Hepatocyte (in vitro differentiated cells): ENCODE data around the gene PLEKHM3. TPM values are rescaled to one million over a fixed set of nuclear protein-coding genes. Genes with fewer than 3 reads are reported as not detected.
"Not testable (repeated sequence)": the region's sequence is repeated elsewhere in the genome, so short reads cannot be mapped to it uniquely, and the experiment has no call there.

ENCODE experiments used
- DNase-seq: peaks from one replicate; pipeline ENCODE4 v3.0.0-alpha.2; 2016; ENCODE audit warnings: low spot score
- H2AFZ ChIP-seq: fragments of 200-600 bp; sonication (generic); 2 replicates; pipeline ENCODE4 v1.6.0; 2016; ENCODE audit warnings: antibody characterized with exemption, mild to moderate bottlenecking
- H3K27ac ChIP-seq: fragments of 200-600 bp; sonication (generic); 2 replicates; pipeline ENCODE4 v1.5.1; 2016; ENCODE audit warnings: mild to moderate bottlenecking
- H3K27me3 ChIP-seq: fragments of 200-600 bp; sonication (generic); 2 replicates; pipeline ENCODE4 v1.6.1; 2016
- H3K36me3 ChIP-seq: fragments of 200-600 bp; sonication (generic); replicated peaks from 2 replicates; pipeline ENCODE4 v1.5.1; 2016; ENCODE audit warnings: low read depth; ENCODE audit not compliant: insufficient read depth
- H3K4me1 ChIP-seq: fragments of 200-600 bp; sonication (generic); 2 replicates; pipeline ENCODE4 v1.5.1; 2016; ENCODE audit warnings: mild to moderate bottlenecking, moderate library complexity; ENCODE audit not compliant: insufficient read depth
- H3K4me2 ChIP-seq: fragments of 200-600 bp; sonication (generic); 2 replicates; pipeline ENCODE4 v1.6.0; 2016
- H3K4me3 ChIP-seq: fragments of 200-600 bp; sonication (generic); 2 replicates; pipeline ENCODE4 v1.5.1; 2016; ENCODE audit warnings: mild to moderate bottlenecking
- H3K79me2 ChIP-seq: fragments of 200-600 bp; sonication (generic); 2 replicates; pipeline ENCODE4 v1.6.0; 2017; ENCODE audit warnings: mild to moderate bottlenecking
- H3K9me2 ChIP-seq: fragments of 200-600 bp; sonication (generic); replicated peaks from 2 replicates; pipeline ENCODE4 v1.6.0; 2017; ENCODE audit warnings: mild to moderate bottlenecking; ENCODE audit not compliant: insufficient read depth
- H3K9me3 ChIP-seq: fragments of 200-600 bp; sonication (generic); 2 replicates; pipeline ENCODE4 v1.5.1; 2016; ENCODE audit warnings: low read depth, mild to moderate bottlenecking
- H4K20me1 ChIP-seq: fragments of 200-600 bp; sonication (generic); 2 replicates; pipeline ENCODE4 v1.6.0; 2016; ENCODE audit warnings: mild to moderate bottlenecking; ENCODE audit not compliant: insufficient read depth, poor library complexity, severe bottlenecking
- EZH2 ChIP-seq: fragments of 200-600 bp; sonication (generic); IDR thresholded peaks from 2 replicates; pipeline ENCODE4 v1.6.1; 2016; ENCODE audit warnings: antibody characterized with exemption, mild to moderate bottlenecking, borderline replicate concordance
- EZH2phosphoT487 ChIP-seq: fragments of 200-600 bp; sonication (generic); IDR thresholded peaks from one replicate; pipeline ENCODE4 v1.6.1; 2018; ENCODE audit warnings: antibody characterized with exemption, mild to moderate bottlenecking, low read depth, moderate library complexity; ENCODE audit not compliant: unreplicated experiment, severe bottlenecking
- WGBS: methylation state at CpG from one replicate; pipeline ENCODE4 v1.1.6; 2016; ENCODE audit warnings: low lambda C conversion rate; ENCODE audit errors: missing lambda C conversion rate; 5-methylcytosine and 5-hydroxymethylcytosine counted together
- polyA plus RNA-seq: library from polyadenylated mRNA; unstranded; fragments of >200 nt; fragmentation: Nextera tagmentation; extraction: Ambion mirVana; gene quantifications from 2 replicates; pipeline ENCODE4 v1.2.1, GENCODE V29; 2016
- total RNA-seq: library from RNA; depleted of rRNA; stranded (reverse); fragments of >200 nt; gene quantifications from 2 replicates; pipeline ENCODE4 v1.2.3, GENCODE V29; 2014
- TF ChIP-seq, protein P1 (sequence below): fragments of 200-600 bp; sonication (generic); IDR thresholded peaks from 2 replicates; pipeline ENCODE4 v1.5.1; 2016; ENCODE audit warnings: antibody characterized with exemption, mild to moderate bottlenecking; ENCODE audit not compliant: poor library complexity

PLEKHM3 gene
- total and polyA plus RNA-seq, 2 experiments from 2014 or later, result 4.2 to 11.1 TPM

DNA sequence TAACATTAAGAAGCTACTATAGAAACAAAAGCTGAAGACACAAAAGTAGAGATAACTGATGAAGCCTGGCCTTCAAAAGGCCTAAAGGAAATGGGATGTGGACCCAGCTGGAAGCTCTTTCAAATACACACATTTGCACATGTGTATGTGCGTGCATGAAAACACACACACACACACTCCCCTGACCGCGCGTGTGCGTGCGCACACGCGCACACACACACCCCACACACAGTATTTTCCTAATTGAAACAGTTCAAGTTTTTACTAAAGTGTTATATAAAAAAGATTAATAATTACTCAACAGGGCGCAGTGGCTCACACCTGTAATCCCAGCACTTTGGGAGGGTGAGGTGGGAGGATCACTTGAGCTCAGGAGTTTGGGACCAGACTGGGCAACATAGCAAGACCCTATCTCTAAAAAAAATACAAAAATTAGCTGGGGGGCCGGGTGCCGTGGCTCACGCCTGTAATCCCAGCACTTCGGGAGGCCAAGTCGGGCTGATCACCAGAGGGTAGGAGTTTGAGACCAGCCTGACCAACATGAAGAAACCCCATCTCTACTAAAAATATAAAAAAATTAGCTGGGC is 111.5 kb downstream of the PLEKHM3 start:
- no peaks in the 10 kb centered on the region for H3K9me3 ChIP-seq
- H3K4me1 ChIP-seq, result no peaks in the 10 kb centered on the region
- 97% methylated on average over 14 of the region's 14 CpGs for WGBS

DNA sequence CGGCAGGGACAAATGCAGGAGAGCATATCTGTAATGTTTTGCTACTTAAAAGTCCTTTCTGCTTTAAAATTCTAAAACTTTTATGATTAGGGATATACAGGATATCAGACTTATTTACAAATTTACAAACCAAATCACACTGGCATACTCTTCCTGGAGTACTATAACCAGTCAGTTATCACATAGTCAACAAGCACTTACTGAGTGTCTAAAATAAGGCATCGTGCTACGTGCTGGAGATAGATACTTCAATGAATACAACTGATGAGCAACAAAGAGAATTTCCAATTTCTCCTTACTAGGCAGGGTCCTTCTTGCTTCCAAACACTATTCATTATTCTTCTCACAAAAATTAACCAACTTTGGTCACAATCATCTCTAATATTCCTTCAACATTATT is 113.5 kb downstream of the PLEKHM3 start:
- no peaks in the 10 kb centered on the region for H3K9me3 ChIP-seq
- no peak overlapping the region for H3K27ac ChIP-seq
- peaks cover under 1% of the 10 kb centered on the region for H3K4me1 ChIP-seq
- WGBS, result 97% methylated on average over 3 of the region's 3 CpGs
- H4K20me1 ChIP-seq, result no peaks in the 10 kb centered on the region
- H3K9me2 ChIP-seq, result no peaks in the 10 kb centered on the region
- no peak overlapping the region for H2AFZ ChIP-seq
- H3K4me3 ChIP-seq, result no peak overlapping the region
- H3K79me2 ChIP-seq, result no peaks in the 10 kb centered on the region
- DNase-seq, result no peak
- TF ChIP-seq, protein P1, sequence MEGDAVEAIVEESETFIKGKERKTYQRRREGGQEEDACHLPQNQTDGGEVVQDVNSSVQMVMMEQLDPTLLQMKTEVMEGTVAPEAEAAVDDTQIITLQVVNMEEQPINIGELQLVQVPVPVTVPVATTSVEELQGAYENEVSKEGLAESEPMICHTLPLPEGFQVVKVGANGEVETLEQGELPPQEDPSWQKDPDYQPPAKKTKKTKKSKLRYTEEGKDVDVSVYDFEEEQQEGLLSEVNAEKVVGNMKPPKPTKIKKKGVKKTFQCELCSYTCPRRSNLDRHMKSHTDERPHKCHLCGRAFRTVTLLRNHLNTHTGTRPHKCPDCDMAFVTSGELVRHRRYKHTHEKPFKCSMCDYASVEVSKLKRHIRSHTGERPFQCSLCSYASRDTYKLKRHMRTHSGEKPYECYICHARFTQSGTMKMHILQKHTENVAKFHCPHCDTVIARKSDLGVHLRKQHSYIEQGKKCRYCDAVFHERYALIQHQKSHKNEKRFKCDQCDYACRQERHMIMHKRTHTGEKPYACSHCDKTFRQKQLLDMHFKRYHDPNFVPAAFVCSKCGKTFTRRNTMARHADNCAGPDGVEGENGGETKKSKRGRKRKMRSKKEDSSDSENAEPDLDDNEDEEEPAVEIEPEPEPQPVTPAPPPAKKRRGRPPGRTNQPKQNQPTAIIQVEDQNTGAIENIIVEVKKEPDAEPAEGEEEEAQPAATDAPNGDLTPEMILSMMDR, result no peak
- TF ChIP-seq EZH2phosphoT487, result no peak
- H3K36me3 ChIP-seq, result no peaks in the 10 kb centered on the region
- H3K4me2 ChIP-seq, result no peak overlapping the region
- no peaks in the 10 kb centered on the region for H3K27me3 ChIP-seq

More for the DNA sequence above, 111.5 kb downstream of the PLEKHM3 start:
- Histone ChIP-seq H3K27me3 (no peaks in the 10 kb centered on the region), H2AFZ (no peak overlapping the region), H3K4me2 (no peak overlapping the region), H3K4me3 (no peak overlapping the region), H3K27ac (no peak overlapping the region), H3K79me2 (no peaks in the 10 kb centered on the region), H3K9me2 (no peaks in the 10 kb centered on the region), H3K36me3 (no peaks in the 10 kb centered on the region), H4K20me1 (no peaks in the 10 kb centered on the region)
- TF ChIP-seq, protein P1, result no peak
- TF ChIP-seq EZH2 (no peak), EZH2phosphoT487 (no peak)
- DNase-seq, result no peak

DNA sequence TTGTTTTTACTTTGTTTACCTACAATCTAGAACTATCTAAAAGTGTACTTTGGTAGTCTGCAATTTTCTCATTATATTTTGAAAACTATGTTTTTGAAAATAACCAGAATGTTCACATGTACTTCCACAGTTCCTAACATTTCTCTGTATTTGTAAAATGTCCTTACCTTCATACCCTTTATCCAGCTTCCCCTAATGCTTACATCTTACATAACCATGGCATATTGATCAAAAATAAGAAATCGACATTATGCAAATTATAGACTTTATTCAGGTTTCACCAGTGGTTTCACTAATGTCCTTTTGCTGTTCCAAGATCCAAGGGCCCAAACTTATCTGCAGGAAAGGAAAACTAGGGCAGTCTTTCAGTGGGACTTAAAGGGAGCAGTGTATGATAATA is 114.1 kb downstream of the PLEKHM3 start:
- Histone ChIP-seq H3K4me3 (no peak overlapping the region), H3K4me2 (no peak overlapping the region), H3K79me2 (no peaks in the 10 kb centered on the region), H3K27ac (no peak overlapping the region), H3K36me3 (no peaks in the 10 kb centered on the region), H3K9me3 (no peaks in the 10 kb centered on the region), H2AFZ (no peak overlapping the region), H3K4me1 (peaks cover 4% of the 10 kb centered on the region), H3K27me3 (no peaks in the 10 kb centered on the region), H3K9me2 (no peaks in the 10 kb centered on the region), H4K20me1 (no peaks in the 10 kb centered on the region)
- WGBS, result 83% methylated on average over 1 of the region's 1 CpG
- no peak for TF ChIP-seq EZH2phosphoT487
- TF ChIP-seq, protein P1, result no peak
- no peak for TF ChIP-seq EZH2
- DNase-seq, result no peak

DNA sequence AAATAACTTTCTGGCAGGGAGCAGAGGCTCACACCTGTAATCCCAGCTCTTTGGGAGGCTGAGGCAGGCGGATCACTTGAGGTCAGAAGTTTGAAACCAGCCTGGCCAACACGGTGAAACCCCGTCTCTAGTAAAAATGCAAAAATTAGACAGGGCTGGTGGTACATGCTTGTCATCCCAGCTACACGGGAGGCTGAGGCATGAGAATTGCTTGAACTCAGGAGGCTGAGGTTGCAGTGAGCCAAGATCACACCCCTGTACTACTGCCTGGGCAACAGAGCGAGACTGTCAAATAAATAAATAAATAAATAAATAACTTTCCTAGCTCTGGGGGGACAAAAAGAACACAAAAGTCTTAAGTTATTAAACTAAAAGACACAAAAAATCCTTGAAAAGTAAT is 118.8 kb downstream of the PLEKHM3 start:
- not testable (repeated sequence) for H3K36me3 ChIP-seq, H3K9me2 ChIP-seq, H3K4me1 ChIP-seq, DNase-seq, H3K4me2 ChIP-seq, H4K20me1 ChIP-seq, H2AFZ ChIP-seq, H3K27me3 ChIP-seq, H3K4me3 ChIP-seq, H3K9me3 ChIP-seq, H3K79me2 ChIP-seq
- 88% methylated on average over 5 of the region's 5 CpGs for WGBS
- H3K27ac ChIP-seq, result peak overlapping the region; percentile 9
